SK-N-SH (cell line): ENCODE results near the gene SYNJ2. TPM values are rescaled to one million over a fixed set of nuclear protein-coding genes. Genes with fewer than 3 reads are reported as not detected.

Experiments used
- CTCF ChIA-PET: fragments of 300-600, 350-600 bp; formaldehyde crosslinking; extraction: SDS; loops from one replicate; lab custom pipeline; 2021; lab: Yijun Ruan, JAX
- POLR2A ChIA-PET: fragments of 350-600 bp; sonication (Branson Sonifier 250); formaldehyde crosslinking; extraction: SDS; loops from one replicate; lab custom pipeline; 2020; ENCODE audit warnings: antibody characterized with exemption, inconsistent platforms; lab: Yijun Ruan, JAX
- DNase-seq: peaks from one replicate; pipeline ENCODE4 v3.0.0; 2012
- H2AFZ ChIP-seq: fragments of 200-600 bp; sonication (generic); 2 replicates; pipeline ENCODE4 v1.8.1; 2016; ENCODE audit warnings: antibody characterized with exemption, mild to moderate bottlenecking, low read depth
- H3F3A ChIP-seq: fragments of 200-600 bp; sonication (generic); replicated peaks from 2 replicates; pipeline ENCODE3; 2016; ENCODE audit warnings: antibody characterized with exemption, mild to moderate bottlenecking; ENCODE audit not compliant: insufficient read depth
- H3K27ac ChIP-seq, 2 experiments: fragments of 200-500 bp in 1 of 2; fragments of 200-600 bp in 1 of 2; sonication (Bioruptor generic) in 1 of 2; sonication (generic), shearing (Covaris generic) in 1 of 2; 2 replicates each; pipeline versions ENCODE4 v1.5.1 to v1.6.1; 2014 to 2016; ENCODE audit warnings: low read depth in 2 of 2, inconsistent platforms in 1 of 2, low read length in 1 of 2, mild to moderate bottlenecking in 1 of 2, mixed read lengths in 1 of 2
- H3K27me3 ChIP-seq: fragments of 200-600 bp; sonication (generic), shearing (Covaris generic); 2 replicates; pipeline ENCODE4 v1.6.1; 2016; ENCODE audit warnings: mixed run types; ENCODE audit not compliant: insufficient read depth
- H3K36me3 ChIP-seq, 2 experiments: fragments of 200-500 bp in 1 of 2; fragments of 200-600 bp in 1 of 2; sonication (Bioruptor generic) in 1 of 2; sonication (generic) in 1 of 2; replicated peaks in 1 of 2; 2 replicates each; pipeline versions ENCODE3 to v1.5.1; 2014 to 2016; ENCODE audit warnings: low read length in 1 of 2, mild to moderate bottlenecking in 1 of 2; ENCODE audit not compliant: insufficient read depth in 2 of 2, control insufficient read depth in 1 of 2
- H3K4me1 ChIP-seq, 2 experiments: fragments of 200-500 bp in 1 of 2; fragments of 200-600 bp in 1 of 2; sonication (Bioruptor generic) in 1 of 2; sonication (generic), shearing (Covaris generic) in 1 of 2; 2 replicates each; pipeline versions ENCODE4 v1.5.1 to v1.6.1; 2014 to 2016; ENCODE audit warnings: low read depth in 1 of 2, low read length in 1 of 2, mixed run types in 1 of 2; ENCODE audit not compliant: insufficient read depth in 2 of 2, control insufficient read depth in 1 of 2
- H3K4me2 ChIP-seq: fragments of 200-600 bp; sonication (generic), shearing (Covaris generic); 2 replicates; pipeline ENCODE4 v1.6.1; 2017; ENCODE audit warnings: mixed run types
- H3K4me3 ChIP-seq, 2 experiments: fragments of 200-500 bp in 1 of 2; fragments of 200-600 bp in 1 of 2; sonication (Bioruptor generic) in 1 of 2; sonication (generic), shearing (Covaris generic) in 1 of 2; 2 replicates each; pipeline versions ENCODE4 v1.5.1 to v1.8.1; 2014 to 2016; ENCODE audit warnings: low read depth in 2 of 2, inconsistent platforms in 1 of 2, low read length in 1 of 2, mild to moderate bottlenecking in 1 of 2, mixed read lengths in 1 of 2, moderate library complexity in 1 of 2
- H3K79me2 ChIP-seq: fragments of 200-600 bp; sonication (generic); 2 replicates; pipeline ENCODE4 v1.8.1; 2017; ENCODE audit warnings: mild to moderate bottlenecking; ENCODE audit not compliant: insufficient read depth
- H3K9ac ChIP-seq: fragments of 200-600 bp; sonication (generic); 2 replicates; pipeline ENCODE4 v1.6.1; 2017; ENCODE audit warnings: mixed run types
- H3K9me2 ChIP-seq: fragments of 200-600 bp; sonication (generic); 2 replicates; pipeline ENCODE4 v1.6.1; 2017; ENCODE audit warnings: mixed run types
- H3K9me3 ChIP-seq: fragments of 200-600 bp; sonication (generic); 2 replicates; pipeline ENCODE4 v1.6.1; 2017; ENCODE audit warnings: mixed run types, mild to moderate bottlenecking, moderate library complexity
- H4K20me1 ChIP-seq: fragments of 200-600 bp; sonication (generic); 2 replicates; pipeline ENCODE4 v1.6.1; 2017; ENCODE audit warnings: mild to moderate bottlenecking, mixed run types; ENCODE audit not compliant: insufficient read depth
- CHD2 ChIP-seq: fragments of 150-350 bp; IDR thresholded peaks from 2 replicates; pipeline ENCODE4 v1.6.1; 2018; ENCODE audit warnings: low read length; ENCODE audit not compliant: partially characterized antibody
- ELF1 ChIP-seq: IDR thresholded peaks from 2 replicates; pipeline ENCODE4 v1.4.0; 2012
- EP300 ChIP-seq, 2 experiments: IDR thresholded peaks; 2 replicates each; pipeline versions ENCODE4 v1.4.0 to v1.6.1; 2012; ENCODE audit warnings: borderline replicate concordance in 1 of 2, low read depth in 1 of 2, low read length in 1 of 2
- EZH2phosphoT487 ChIP-seq: fragments of 200-600 bp; sonication (generic); IDR thresholded peaks from 2 replicates; pipeline ENCODE4 v1.6.1; 2017; ENCODE audit warnings: low read depth, mixed run types, mild to moderate bottlenecking, antibody characterized with exemption, moderate library complexity, borderline replicate concordance
- FOSL2 ChIP-seq: IDR thresholded peaks from 2 replicates; pipeline ENCODE4 v1.4.0; 2012; ENCODE audit warnings: low read depth, mild to moderate bottlenecking, moderate library complexity, borderline replicate concordance
- FOXJ3 ChIP-seq: sonication (generic); formaldehyde crosslinking; IDR thresholded peaks from 2 replicates; pipeline ENCODE4 v1.5.1; 2020; ENCODE audit warnings: mild to moderate bottlenecking, missing genetic modification reagents
- FOXM1 ChIP-seq: IDR thresholded peaks from 2 replicates; pipeline ENCODE4 v1.4.0; 2012; ENCODE audit warnings: low read depth, mild to moderate bottlenecking
- GABPA ChIP-seq: IDR thresholded peaks from 2 replicates; pipeline ENCODE4 v1.4.0; 2012; ENCODE audit warnings: low read depth, mild to moderate bottlenecking
- GATA2 ChIP-seq: sonication (generic); formaldehyde crosslinking; IDR thresholded peaks from 2 replicates; pipeline ENCODE4 v1.5.0; 2020; ENCODE audit warnings: mild to moderate bottlenecking, missing genetic modification reagents
- MEF2A ChIP-seq: IDR thresholded peaks from 2 replicates; pipeline ENCODE4 v1.4.0; 2012; ENCODE audit warnings: low read depth, borderline replicate concordance
- NRF1 ChIP-seq: IDR thresholded peaks from 2 replicates; pipeline ENCODE4 v1.6.1; 2012; ENCODE audit warnings: low read depth, mild to moderate bottlenecking, low read length
- POLR2AphosphoS5 ChIP-seq: IDR thresholded peaks from 2 replicates; pipeline ENCODE4 v1.6.1; 2012; ENCODE audit warnings: low read depth, low read length
- RCOR1 ChIP-seq: fragments of 150-350 bp; IDR thresholded peaks from 2 replicates; pipeline ENCODE4 v1.6.1; 2017; ENCODE audit warnings: antibody characterized with exemption, low read length
- SMC3 ChIP-seq: IDR thresholded peaks from 2 replicates; pipeline ENCODE4 v1.6.1; 2012; ENCODE audit warnings: low read depth, low read length, improper control_type of control experiment
- TAF1 ChIP-seq: IDR thresholded peaks from 2 replicates; pipeline ENCODE4 v1.6.1; 2012; ENCODE audit warnings: low read depth, mild to moderate bottlenecking, low read length, moderate library complexity, borderline replicate concordance
- TCF12 ChIP-seq: IDR thresholded peaks from 2 replicates; pipeline ENCODE4 v1.4.0; 2012
- TEAD4 ChIP-seq: IDR thresholded peaks from 2 replicates; pipeline ENCODE4 v1.4.0; 2012; ENCODE audit warnings: mild to moderate bottlenecking, borderline replicate concordance; ENCODE audit not compliant: insufficient read depth
- YY1 ChIP-seq: IDR thresholded peaks from 2 replicates; pipeline ENCODE4 v1.4.0; 2012; ENCODE audit warnings: low read depth, mild to moderate bottlenecking
- WGBS: methylation state at CpG from one replicate; pipeline ENCODE4 v1.1.6; 2017; ENCODE audit warnings: low lambda C conversion rate; 5-methylcytosine and 5-hydroxymethylcytosine counted together
- polyA plus RNA-seq, 3 experiments: library from polyadenylated mRNA; depleted of rRNA; stranded (reverse); fragments of >200 nt; gene quantifications; 2 replicates each; pipeline ENCODE4 v1.2.3, GENCODE V29; 2012
- TF ChIP-seq, protein P1 (sequence below): IDR thresholded peaks from 2 replicates; pipeline ENCODE4 v1.6.1; 2012; ENCODE audit warnings: mild to moderate bottlenecking, low read depth, low read length, moderate library complexity
- TF ChIP-seq, protein P2 (sequence below): IDR thresholded peaks from 2 replicates; pipeline ENCODE4; 2012
- TF ChIP-seq, protein P3 (sequence below): IDR thresholded peaks from 2 replicates; pipeline ENCODE4 v1.4.0; 2012; ENCODE audit warnings: low read depth
- TF ChIP-seq, protein P4 (sequence below): fragments of 200-600 bp; sonication (generic); IDR thresholded peaks from 2 replicates; pipeline ENCODE4 v1.6.1; 2017; ENCODE audit warnings: antibody characterized with exemption, mild to moderate bottlenecking, moderate library complexity
- TF ChIP-seq, protein P5 (sequence below): fragments of 150-350 bp; IDR thresholded peaks from 2 replicates; pipeline ENCODE4 v1.6.1; 2016; ENCODE audit warnings: mild to moderate bottlenecking, low read depth, low read length

SYNJ2 gene
- polyA plus RNA-seq, 1 of the 3 experiments (the other 2 are of a cell fraction) = 40.0 TPM

DNA sequence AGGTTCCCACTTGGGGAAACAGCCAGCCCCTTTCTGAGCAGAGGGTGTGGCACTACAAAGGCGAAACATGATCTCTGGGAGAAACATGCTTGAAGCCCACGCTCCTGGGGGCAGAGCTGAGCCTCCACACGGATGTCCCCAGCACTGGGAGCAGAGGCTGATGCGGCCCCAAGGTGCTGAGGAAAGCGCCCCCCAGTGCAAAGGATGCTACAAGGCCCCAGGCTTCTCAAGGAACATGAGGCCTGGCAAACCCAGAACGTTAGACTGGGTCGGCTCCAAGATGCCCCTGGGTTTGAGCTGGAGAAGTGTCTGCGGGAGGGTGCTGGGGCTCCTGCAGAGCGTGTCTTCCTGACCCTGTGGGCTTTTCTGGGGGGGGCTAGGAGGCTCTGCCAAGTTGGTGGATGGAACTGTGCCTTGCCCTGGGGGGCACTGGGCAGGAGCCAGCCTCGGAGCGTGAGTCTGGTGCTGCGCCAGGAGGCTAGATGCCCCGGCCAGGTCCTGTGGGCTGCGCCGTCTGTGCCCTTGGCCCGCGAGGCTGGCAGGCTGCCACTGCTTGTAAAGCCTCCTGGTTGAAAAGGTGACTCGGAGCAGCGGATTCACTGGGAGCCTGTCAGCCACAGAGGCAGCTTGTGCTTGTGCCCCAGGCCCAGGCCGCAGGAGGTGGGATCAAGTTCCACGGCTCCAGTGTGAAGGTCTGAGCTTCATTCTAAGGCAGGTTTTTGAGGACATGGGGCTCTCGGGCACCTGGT lies 8.1 kb downstream of the SYNJ2 start:
- Histone ChIP-seq H3K4me3 (peak overlapping the region in 1 of 2 experiments; percentile 23; a peak in 2 of 4 replicates), H4K20me1 (peaks cover 26% of the 10 kb centered on the region), H3K9me3 (no peaks in the 10 kb centered on the region), H3K9ac (peak overlapping the region; percentile 27; the same call in 1 of the 2 replicates), H3K4me1 (peaks cover 33 to 44% of the 10 kb centered on the region in 2 experiments; a peak in 3 of 4 replicates), H3F3A (peaks cover 13% of the 10 kb centered on the region), H3K4me2 (peak overlapping the region; percentile 78), H3K79me2 (peaks cover 100% of the 10 kb centered on the region), H3K27me3 (no peaks in the 10 kb centered on the region), H3K36me3 (peaks cover 0 to 18% of the 10 kb centered on the region in 2 experiments), H2AFZ (no peak overlapping the region), H3K27ac (peak overlapping the region; percentile 48 to 78), H3K9me2 (no peaks in the 10 kb centered on the region)
- ChIA-PET CTCF (interaction anchor here (0.8 to 2.9 kb wide), 4 partner anchors 14 to 84 kb away, joined by 3 to 11 read pairs (median 4); no protein-coding TSS in a partner anchor), POLR2A (interaction anchor here (1.0 kb wide), 1 partner anchor 41 kb away, joined by 3 read pairs; no protein-coding TSS in a partner anchor)
- peak; percentile 79 for DNase-seq
- WGBS = 19% methylated on average over 6 of the region's 22 CpGs
- TF ChIP-seq EP300 (IDR thresholded peaks at IDR 0.05; ENCODE audit: borderline replicate concordance in 1 of 2, low read depth in 1 of 2, low read length in 1 of 2) = peak; percentile 51 to 78; a peak in 3 of 4 replicates
- TF ChIP-seq FOXM1 = no peak
- TF ChIP-seq, protein P1, sequence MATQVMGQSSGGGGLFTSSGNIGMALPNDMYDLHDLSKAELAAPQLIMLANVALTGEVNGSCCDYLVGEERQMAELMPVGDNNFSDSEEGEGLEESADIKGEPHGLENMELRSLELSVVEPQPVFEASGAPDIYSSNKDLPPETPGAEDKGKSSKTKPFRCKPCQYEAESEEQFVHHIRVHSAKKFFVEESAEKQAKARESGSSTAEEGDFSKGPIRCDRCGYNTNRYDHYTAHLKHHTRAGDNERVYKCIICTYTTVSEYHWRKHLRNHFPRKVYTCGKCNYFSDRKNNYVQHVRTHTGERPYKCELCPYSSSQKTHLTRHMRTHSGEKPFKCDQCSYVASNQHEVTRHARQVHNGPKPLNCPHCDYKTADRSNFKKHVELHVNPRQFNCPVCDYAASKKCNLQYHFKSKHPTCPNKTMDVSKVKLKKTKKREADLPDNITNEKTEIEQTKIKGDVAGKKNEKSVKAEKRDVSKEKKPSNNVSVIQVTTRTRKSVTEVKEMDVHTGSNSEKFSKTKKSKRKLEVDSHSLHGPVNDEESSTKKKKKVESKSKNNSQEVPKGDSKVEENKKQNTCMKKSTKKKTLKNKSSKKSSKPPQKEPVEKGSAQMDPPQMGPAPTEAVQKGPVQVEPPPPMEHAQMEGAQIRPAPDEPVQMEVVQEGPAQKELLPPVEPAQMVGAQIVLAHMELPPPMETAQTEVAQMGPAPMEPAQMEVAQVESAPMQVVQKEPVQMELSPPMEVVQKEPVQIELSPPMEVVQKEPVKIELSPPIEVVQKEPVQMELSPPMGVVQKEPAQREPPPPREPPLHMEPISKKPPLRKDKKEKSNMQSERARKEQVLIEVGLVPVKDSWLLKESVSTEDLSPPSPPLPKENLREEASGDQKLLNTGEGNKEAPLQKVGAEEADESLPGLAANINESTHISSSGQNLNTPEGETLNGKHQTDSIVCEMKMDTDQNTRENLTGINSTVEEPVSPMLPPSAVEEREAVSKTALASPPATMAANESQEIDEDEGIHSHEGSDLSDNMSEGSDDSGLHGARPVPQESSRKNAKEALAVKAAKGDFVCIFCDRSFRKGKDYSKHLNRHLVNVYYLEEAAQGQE = no peak
- TF ChIP-seq, protein P2, sequence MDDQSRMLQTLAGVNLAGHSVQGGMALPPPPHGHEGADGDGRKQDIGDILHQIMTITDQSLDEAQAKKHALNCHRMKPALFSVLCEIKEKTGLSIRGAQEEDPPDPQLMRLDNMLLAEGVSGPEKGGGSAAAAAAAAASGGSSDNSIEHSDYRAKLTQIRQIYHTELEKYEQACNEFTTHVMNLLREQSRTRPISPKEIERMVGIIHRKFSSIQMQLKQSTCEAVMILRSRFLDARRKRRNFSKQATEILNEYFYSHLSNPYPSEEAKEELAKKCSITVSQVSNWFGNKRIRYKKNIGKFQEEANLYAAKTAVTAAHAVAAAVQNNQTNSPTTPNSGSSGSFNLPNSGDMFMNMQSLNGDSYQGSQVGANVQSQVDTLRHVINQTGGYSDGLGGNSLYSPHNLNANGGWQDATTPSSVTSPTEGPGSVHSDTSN = peak; percentile 40
- no peak for TF ChIP-seq FOXJ3 (CRISPR knock-in tag)
- no peak for TF ChIP-seq EZH2phosphoT487
- no peak for TF ChIP-seq POLR2AphosphoS5
- peak; percentile 73; the same call in 1 of the 2 replicates for TF ChIP-seq TEAD4
- 0 out of 2 replicates have a peak, but pooled peaks have one; percentile 14 for TF ChIP-seq GATA2 (CRISPR knock-in tag)
- TF ChIP-seq CHD2 = no peak
- TF ChIP-seq FOSL2 = no peak
- no peak for TF ChIP-seq GABPA
- no peak for TF ChIP-seq ELF1
- TF ChIP-seq NRF1 = no peak
- no peak for TF ChIP-seq TAF1
- TF ChIP-seq, protein P3, sequence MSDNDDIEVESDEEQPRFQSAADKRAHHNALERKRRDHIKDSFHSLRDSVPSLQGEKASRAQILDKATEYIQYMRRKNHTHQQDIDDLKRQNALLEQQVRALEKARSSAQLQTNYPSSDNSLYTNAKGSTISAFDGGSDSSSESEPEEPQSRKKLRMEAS = peak; percentile 69
- TF ChIP-seq MEF2A = no peak
- TF ChIP-seq, protein P4, sequence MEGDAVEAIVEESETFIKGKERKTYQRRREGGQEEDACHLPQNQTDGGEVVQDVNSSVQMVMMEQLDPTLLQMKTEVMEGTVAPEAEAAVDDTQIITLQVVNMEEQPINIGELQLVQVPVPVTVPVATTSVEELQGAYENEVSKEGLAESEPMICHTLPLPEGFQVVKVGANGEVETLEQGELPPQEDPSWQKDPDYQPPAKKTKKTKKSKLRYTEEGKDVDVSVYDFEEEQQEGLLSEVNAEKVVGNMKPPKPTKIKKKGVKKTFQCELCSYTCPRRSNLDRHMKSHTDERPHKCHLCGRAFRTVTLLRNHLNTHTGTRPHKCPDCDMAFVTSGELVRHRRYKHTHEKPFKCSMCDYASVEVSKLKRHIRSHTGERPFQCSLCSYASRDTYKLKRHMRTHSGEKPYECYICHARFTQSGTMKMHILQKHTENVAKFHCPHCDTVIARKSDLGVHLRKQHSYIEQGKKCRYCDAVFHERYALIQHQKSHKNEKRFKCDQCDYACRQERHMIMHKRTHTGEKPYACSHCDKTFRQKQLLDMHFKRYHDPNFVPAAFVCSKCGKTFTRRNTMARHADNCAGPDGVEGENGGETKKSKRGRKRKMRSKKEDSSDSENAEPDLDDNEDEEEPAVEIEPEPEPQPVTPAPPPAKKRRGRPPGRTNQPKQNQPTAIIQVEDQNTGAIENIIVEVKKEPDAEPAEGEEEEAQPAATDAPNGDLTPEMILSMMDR = peak; percentile 32
- peak; percentile 58 for TF ChIP-seq TCF12
- no peak for TF ChIP-seq YY1
- TF ChIP-seq, protein P5, sequence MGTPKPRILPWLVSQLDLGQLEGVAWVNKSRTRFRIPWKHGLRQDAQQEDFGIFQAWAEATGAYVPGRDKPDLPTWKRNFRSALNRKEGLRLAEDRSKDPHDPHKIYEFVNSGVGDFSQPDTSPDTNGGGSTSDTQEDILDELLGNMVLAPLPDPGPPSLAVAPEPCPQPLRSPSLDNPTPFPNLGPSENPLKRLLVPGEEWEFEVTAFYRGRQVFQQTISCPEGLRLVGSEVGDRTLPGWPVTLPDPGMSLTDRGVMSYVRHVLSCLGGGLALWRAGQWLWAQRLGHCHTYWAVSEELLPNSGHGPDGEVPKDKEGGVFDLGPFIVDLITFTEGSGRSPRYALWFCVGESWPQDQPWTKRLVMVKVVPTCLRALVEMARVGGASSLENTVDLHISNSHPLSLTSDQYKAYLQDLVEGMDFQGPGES = no peak
- no peak for TF ChIP-seq SMC3
- TF ChIP-seq RCOR1 = no peak
